AG04450 (cell line): ENCODE data around the gene KIAA1958. TPM values are rescaled to one million over a fixed set of nuclear protein-coding genes. Genes with fewer than 3 reads are reported as not detected.

Experiments
- CTCF ChIA-PET: fragments of 300-600, 350-600 bp; formaldehyde crosslinking; extraction: SDS; loops from one replicate; lab custom pipeline; 2022; ENCODE audit warnings: antibody characterized with exemption, inconsistent platforms; lab: Charles Lee
- POLR2A ChIA-PET: fragments of 350-600 bp; formaldehyde crosslinking; extraction: SDS; loops from one replicate; lab custom pipeline; 2021; ENCODE audit warnings: antibody characterized with exemption, inconsistent platforms; lab: Yijun Ruan, JAX
- DNase-seq: peaks from one replicate; pipeline ENCODE4 v3.0.0-alpha.2; 2011; ENCODE audit warnings: low read depth, low spot score
- H3K27ac ChIP-seq: one replicate; pipeline ENCODE4 v1.5.1; 2012; ENCODE audit warnings: low read depth, low read length, control low read depth
- H3K27me3 ChIP-seq: one replicate; pipeline ENCODE4 v1.6.0; 2012; ENCODE audit warnings: low read length; ENCODE audit not compliant: control insufficient read depth, insufficient read depth
- H3K4me3 ChIP-seq: 2 replicates; pipeline ENCODE4 v1.5.1; 2011; ENCODE audit warnings: mild to moderate bottlenecking, low read depth, low read length, control low read depth
- H3K9me3 ChIP-seq: 2 replicates; pipeline ENCODE4 v1.5.1; 2012; ENCODE audit warnings: low read length; ENCODE audit not compliant: control insufficient read depth, insufficient read depth
- polyA plus RNA-seq: library from polyadenylated mRNA; depleted of rRNA; stranded (reverse); fragments of >200 nt; gene quantifications from 2 replicates; pipeline ENCODE4 v1.2.3, GENCODE V29; 2011
- TF ChIP-seq, protein P1 (sequence below): IDR thresholded peaks from 2 replicates; pipeline ENCODE4 v1.5.1; 2011; ENCODE audit warnings: low read depth, low read length, control low read depth, inconsistent platforms

The KIAA1958 gene
- polyA plus RNA-seq, 1 experiment: 0.88 TPM

DNA sequence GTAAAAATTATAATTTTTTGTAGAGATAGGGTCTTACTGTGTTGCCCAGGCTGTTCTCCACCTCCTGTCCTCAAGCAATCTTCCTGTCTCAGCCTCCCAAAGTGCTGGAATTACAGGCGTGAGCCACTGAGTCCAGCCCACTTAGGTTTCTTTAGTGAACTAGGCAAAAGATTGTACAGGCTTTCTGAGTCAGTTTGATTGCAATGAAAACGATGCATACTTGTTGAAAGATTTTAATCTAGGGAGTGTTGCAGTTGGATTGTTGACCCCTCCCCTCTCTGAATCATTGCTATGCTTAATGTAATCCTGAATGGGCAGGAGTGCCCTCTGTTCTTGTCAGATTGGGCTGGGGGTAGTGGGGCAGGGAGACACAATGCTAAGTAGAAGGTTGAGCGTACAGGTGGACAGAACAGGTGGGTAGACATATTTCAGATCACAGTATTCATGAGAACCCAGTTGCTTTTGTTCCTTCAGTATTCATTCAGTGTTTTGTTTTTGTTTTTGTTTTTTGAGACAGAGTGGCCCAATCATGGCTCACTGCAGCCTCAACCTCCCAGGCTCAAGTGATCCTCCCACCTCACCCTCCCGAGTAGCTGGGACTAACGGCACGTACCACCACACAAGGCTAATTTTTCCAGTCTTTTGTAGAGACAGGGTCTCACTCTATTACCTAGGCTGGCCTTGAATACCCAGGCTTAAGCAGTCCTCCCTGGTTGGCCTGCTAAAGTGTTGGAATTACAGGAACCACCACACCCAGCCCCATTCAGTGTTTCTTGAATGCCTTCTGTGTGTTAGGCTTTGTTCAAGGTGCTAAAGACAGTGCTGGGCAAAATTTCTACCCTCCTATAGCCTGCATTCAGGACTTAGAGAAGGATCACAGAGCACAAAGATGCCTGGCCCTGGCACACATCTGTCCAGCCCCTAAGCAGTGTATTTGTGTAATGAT is 70.1 kb downstream of the KIAA1958 start:
- Histone ChIP-seq H3K27me3 (no peaks in the 10 kb centered on the region), H3K9me3 (no peaks in the 10 kb centered on the region), H3K4me3 (no peak overlapping the region), H3K27ac (no peak overlapping the region)
- no peak for DNase-seq
- ChIA-PET CTCF (no interaction called here), POLR2A (no interaction called here)
- TF ChIP-seq, protein P1, sequence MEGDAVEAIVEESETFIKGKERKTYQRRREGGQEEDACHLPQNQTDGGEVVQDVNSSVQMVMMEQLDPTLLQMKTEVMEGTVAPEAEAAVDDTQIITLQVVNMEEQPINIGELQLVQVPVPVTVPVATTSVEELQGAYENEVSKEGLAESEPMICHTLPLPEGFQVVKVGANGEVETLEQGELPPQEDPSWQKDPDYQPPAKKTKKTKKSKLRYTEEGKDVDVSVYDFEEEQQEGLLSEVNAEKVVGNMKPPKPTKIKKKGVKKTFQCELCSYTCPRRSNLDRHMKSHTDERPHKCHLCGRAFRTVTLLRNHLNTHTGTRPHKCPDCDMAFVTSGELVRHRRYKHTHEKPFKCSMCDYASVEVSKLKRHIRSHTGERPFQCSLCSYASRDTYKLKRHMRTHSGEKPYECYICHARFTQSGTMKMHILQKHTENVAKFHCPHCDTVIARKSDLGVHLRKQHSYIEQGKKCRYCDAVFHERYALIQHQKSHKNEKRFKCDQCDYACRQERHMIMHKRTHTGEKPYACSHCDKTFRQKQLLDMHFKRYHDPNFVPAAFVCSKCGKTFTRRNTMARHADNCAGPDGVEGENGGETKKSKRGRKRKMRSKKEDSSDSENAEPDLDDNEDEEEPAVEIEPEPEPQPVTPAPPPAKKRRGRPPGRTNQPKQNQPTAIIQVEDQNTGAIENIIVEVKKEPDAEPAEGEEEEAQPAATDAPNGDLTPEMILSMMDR: no peak

DNA sequence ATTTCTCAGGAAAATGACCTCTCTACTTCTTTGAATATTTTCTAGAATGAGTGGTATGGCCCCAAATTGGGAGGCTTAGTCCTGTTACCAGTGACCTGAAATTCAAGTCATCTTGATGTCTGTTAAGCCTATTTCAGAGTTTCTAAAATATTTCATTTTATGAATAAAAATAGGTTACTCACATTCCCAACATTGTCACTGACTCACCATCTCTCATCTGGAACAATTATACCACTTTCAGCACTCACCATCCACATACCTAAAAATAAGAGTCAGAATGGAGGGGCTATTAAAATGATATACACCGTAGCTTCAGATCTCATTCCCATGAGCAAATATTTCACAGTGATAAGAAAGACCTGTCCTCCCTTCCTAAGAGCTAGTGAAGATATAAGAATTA is 71.8 kb downstream of the KIAA1958 start:
- Histone ChIP-seq H3K27ac (no peak overlapping the region), H3K9me3 (no peaks in the 10 kb centered on the region), H3K27me3 (no peaks in the 10 kb centered on the region), H3K4me3 (no peak overlapping the region)
- no peak for DNase-seq
- TF ChIP-seq, protein P1: no peak
- POLR2A ChIA-PET: no interaction called here
- CTCF ChIA-PET: no interaction called here

DNA sequence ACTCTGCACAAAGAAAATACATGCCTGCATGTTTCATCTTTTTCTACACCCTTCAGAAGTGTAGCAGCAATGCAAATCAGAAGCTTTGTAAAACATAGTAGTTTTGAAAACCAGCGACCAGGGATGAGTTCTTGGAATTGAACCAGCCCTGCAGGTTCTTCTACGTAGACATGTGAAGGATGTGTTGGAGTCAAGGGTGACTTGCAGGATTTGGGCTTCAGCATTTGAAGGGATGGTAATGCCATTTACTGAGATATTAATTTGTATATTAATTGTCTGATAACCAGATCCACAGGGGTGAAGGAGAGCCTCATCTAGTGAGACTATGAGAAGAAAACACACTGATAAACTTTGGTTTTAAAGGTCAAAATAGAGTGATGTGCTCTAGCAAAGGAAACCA is 72.4 kb downstream of the KIAA1958 start:
- POLR2A ChIA-PET: no interaction called here
- no peak overlapping the region for H3K4me3 ChIP-seq
- H3K27ac ChIP-seq: no peak overlapping the region
- DNase-seq: no peak
- CTCF ChIA-PET: no interaction called here
- no peaks in the 10 kb centered on the region for H3K27me3 ChIP-seq
- no peaks in the 10 kb centered on the region for H3K9me3 ChIP-seq
- TF ChIP-seq, protein P1: no peak

DNA sequence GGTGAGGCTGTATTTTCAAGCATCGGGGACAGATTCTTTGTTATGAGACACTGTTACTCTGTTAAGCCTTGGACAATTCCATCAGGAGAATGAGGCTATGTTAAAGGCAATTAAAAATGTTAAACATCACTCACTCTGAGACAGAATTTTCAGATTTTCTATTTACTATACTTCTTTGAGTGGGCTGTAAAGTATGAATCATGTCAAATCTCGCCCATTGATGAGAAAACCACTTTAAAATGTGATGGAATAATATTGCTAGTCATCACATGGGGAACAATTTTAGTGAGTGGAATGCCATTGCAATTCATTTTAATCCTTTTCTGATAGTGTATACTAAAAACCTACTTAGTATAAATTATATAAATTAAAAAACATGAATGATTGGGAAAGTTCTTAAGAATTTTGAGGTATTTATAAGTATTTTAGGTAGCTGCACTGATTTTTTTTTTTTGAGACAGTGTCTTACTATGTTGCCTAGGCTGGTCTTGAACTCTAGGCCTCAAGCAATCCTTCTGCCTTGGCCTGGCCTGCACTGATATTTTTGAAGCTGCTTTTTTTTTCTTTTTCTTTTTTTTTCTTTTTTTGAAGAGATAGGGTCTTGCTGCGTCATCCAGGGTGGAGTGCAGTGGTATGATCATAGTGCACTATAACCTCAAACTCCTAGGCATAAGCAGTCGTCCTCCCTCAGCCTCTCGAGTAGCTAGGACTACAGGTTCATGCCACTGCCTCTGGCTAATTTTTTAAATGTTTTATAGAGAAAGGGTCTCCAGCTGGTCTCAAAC is 73.2 kb downstream of the KIAA1958 start:
- no peaks in the 10 kb centered on the region for H3K27me3 ChIP-seq
- TF ChIP-seq, protein P1: no peak
- H3K9me3 ChIP-seq: no peaks in the 10 kb centered on the region
- ChIA-PET POLR2A (no interaction called here), CTCF (no interaction called here)
- no peak for DNase-seq
- no peak overlapping the region for H3K4me3 ChIP-seq
- H3K27ac ChIP-seq: no peak overlapping the region
